Measurements from ENCODE around the gene STK10. TPM values are rescaled to one million over a fixed set of nuclear protein-coding genes. Genes with fewer than 3 reads are reported as not detected.

STK10 gene
- total RNA-seq, 2 experiments from 2014 or later: 211 to 229 TPM

DNA sequence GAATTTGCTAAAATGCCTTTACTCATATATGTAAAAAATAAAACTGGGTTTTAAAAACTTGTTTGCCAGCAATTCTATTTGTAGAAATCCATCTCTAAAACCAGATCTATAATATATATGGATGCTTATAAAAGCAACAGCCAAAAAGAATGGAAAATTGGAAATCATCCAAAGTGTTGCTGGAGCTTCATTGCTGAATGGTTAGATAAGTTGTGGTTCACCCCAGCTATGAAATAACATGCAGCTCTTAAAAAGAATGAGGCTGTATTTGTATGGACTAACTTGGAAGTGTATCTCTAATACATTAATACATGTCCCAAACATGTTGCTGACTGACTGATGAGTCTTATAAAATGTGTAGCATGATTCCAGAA is 76.2 kb downstream of the STK10 start:
- no peaks in the 10 kb centered on the region for H3K9me3 ChIP-seq (ENCODE audit: control insufficient read depth in 1 of 2, insufficient read depth in 1 of 2, low read length in 2 of 2)
- Mint-ChIP-seq H3K27me3 (no peaks in the 10 kb centered on the region), H3K4me1 (ENCODE audit: low read depth) (peaks cover 88% of the 10 kb centered on the region), H3K27ac (peak overlapping the region; percentile 91), H3K36me3 (ENCODE audit: low read depth) (peaks cover 66% of the 10 kb centered on the region), H3K9me3 (no peaks in the 10 kb centered on the region), H3K4me3 (peak overlapping the region; percentile 83)
- intact Hi-C loops (cut with DNase I, micrococcal nuclease): loop anchor here in 1 of 2 experiments (2.0 to 10.0 kb wide), 3 partner anchors 45 to 583 kb away; partner anchors contain the start of gene UBTD2
- peak overlapping the region; percentile 80 to 81 for H3K27ac ChIP-seq (ENCODE audit: low read depth in 1 of 2, low read length in 2 of 2)
- POLR2A ChIA-PET: interaction anchor here (0.8 to 4.2 kb wide), 10 partner anchors 17 to 105 kb away, joined by 3 to 54 read pairs (median 4); partner anchors contain the start of genes FBXW11 and STK10
- TF ChIP-seq, protein P1, sequence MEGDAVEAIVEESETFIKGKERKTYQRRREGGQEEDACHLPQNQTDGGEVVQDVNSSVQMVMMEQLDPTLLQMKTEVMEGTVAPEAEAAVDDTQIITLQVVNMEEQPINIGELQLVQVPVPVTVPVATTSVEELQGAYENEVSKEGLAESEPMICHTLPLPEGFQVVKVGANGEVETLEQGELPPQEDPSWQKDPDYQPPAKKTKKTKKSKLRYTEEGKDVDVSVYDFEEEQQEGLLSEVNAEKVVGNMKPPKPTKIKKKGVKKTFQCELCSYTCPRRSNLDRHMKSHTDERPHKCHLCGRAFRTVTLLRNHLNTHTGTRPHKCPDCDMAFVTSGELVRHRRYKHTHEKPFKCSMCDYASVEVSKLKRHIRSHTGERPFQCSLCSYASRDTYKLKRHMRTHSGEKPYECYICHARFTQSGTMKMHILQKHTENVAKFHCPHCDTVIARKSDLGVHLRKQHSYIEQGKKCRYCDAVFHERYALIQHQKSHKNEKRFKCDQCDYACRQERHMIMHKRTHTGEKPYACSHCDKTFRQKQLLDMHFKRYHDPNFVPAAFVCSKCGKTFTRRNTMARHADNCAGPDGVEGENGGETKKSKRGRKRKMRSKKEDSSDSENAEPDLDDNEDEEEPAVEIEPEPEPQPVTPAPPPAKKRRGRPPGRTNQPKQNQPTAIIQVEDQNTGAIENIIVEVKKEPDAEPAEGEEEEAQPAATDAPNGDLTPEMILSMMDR (IDR thresholded peaks at IDR 0.05): no peak
- CTCF ChIA-PET: interaction anchor here (1.1 to 2.7 kb wide), 3 partner anchors 21 to 77 kb away, joined by 5 to 11 read pairs (median 7); partner anchors contain the start of gene STK10
- no peak for ATAC-seq (ENCODE audit: poor library complexity)
- H3K4me1 ChIP-seq (ENCODE audit: insufficient read depth, low read length): peaks cover 89% of the 10 kb centered on the region
- H3K4me3 ChIP-seq (ENCODE audit: low read length): peak overlapping the region; percentile 37
- H3K27me3 ChIP-seq (ENCODE audit: control insufficient read depth in 1 of 2, insufficient read depth in 2 of 2, low read length in 2 of 2): no peaks in the 10 kb centered on the region
- no peak for DNase-seq
- peaks cover 41% of the 10 kb centered on the region for H3K36me3 ChIP-seq (ENCODE audit: insufficient read depth, low read length)

DNA sequence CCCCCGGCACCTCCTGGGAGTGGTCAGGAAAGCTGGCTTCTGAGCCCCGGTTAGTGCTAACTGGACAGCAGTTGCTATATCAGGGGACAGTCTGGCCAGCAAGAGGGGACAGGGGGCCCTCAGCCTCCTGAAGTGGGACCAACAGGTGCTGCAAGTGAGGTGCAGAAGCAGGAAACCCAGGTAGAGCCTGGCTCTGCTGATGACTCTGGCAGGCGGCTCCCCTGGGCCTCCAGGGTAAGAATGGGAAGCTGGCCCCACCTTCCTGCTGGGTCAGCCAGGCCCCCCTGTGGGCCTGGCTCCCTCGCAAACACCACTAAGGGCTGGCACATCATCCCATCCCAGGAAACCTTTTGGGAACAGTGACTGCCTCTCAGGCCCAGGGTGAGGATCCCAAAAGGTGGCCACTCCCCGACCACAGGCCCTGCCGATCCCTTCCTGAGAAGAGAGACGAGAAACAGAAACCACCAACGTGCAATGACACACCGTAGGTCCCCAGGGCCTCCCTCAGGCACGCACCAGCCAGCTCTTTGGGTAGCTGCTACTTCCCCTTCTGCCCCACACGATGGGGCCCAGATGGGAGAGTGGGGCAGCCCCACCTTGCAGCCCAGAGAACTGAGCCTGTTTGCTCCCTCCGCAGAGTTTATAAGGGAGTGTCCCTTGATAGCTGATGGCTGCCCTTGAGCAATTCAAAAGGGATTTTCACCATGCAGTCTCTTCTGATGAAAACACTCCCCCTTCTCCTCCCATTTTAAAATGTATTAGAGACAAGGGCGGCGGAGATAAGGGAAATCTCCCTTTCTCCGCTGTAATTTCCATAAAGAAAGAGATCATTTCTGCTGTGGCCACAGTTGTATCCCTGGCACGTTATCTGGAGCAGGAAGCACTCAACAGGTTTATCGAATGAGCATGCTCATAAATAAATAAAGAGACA is 76.8 kb downstream of the STK10 start:
- Mint-ChIP-seq H3K27ac (peak overlapping the region; percentile 91), H3K4me1 (ENCODE audit: low read depth) (peaks cover 87% of the 10 kb centered on the region), H3K9me3 (no peaks in the 10 kb centered on the region), H3K4me3 (peak overlapping the region; percentile 83), H3K27me3 (no peaks in the 10 kb centered on the region), H3K36me3 (ENCODE audit: low read depth) (peaks cover 63% of the 10 kb centered on the region)
- DNase-seq (peak; percentile 49 to 93 (median 66)), ATAC-seq (ENCODE audit: poor library complexity) (peak; percentile 70)
- peaks cover 89% of the 10 kb centered on the region for H3K4me1 ChIP-seq (ENCODE audit: insufficient read depth, low read length)
- intact Hi-C loops (cut with DNase I, micrococcal nuclease): loop anchor here in 1 of 2 experiments (5.0 to 10.0 kb wide), 2 partner anchors 171 to 584 kb away; partner anchors contain the start of gene UBTD2
- H3K9me3 ChIP-seq (ENCODE audit: control insufficient read depth in 1 of 2, insufficient read depth in 1 of 2, low read length in 2 of 2): no peaks in the 10 kb centered on the region
- peaks cover 44% of the 10 kb centered on the region for H3K36me3 ChIP-seq (ENCODE audit: insufficient read depth, low read length)
- TF ChIP-seq, protein P1 (IDR thresholded peaks at IDR 0.05): no peak
- peak overlapping the region; percentile 37 for H3K4me3 ChIP-seq (ENCODE audit: low read length)
- ChIA-PET POLR2A (interaction anchor here (0.8 to 4.2 kb wide), 11 partner anchors 17 to 105 kb away, joined by 3 to 54 read pairs (median 3); partner anchors contain the start of genes FBXW11 and STK10), CTCF (interaction anchor here (1.0 to 2.7 kb wide), 4 partner anchors 22 to 77 kb away, joined by 4 to 11 read pairs (median 6); partner anchors contain the start of gene STK10)
- peak overlapping the region; percentile 80 to 81 for H3K27ac ChIP-seq (ENCODE audit: low read depth in 1 of 2, low read length in 2 of 2)
- no peaks in the 10 kb centered on the region for H3K27me3 ChIP-seq (ENCODE audit: control insufficient read depth in 1 of 2, insufficient read depth in 2 of 2, low read length in 2 of 2)

DNA sequence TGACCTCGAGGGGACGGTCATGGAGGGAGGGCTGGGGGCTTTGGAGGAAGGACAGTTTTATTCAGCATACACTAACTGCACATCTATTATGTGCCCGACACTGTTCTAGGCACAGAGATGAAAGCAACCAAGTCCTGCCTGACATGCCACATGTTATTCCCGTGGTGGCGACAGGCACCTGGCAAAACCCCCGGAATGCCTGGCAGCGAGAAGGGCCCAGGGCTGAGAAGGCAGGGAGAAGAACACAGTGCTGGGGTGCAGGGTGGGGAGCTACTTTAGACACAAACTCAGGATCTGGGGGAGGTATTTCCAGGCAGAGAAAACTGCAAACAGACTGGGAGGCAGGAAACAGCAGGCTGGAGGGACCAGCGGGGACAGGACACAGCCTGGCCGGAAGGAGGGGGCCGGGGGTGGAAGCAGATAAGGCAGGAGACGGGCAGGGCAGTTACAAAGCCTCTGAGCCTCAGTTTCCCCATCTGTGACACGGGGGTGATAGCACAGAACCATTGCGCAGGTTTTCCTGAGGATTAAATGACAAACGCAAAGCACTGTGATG is 77.7 kb downstream of the STK10 start:
- no peak overlapping the region for H3K4me3 ChIP-seq (ENCODE audit: low read length)
- peak overlapping the region; percentile 91 for H3K27ac Mint-ChIP-seq
- POLR2A ChIA-PET: interaction anchor here (1.4 to 4.2 kb wide), 3 partner anchors 60 to 76 kb away, joined by 3 to 54 read pairs (median 44); partner anchors contain the start of gene STK10
- CTCF ChIA-PET: interaction anchor here (1.0 to 7.1 kb wide), 4 partner anchors 23 to 78 kb away, joined by 4 to 49 read pairs (median 9); partner anchors contain the start of gene STK10
- H3K9me3 Mint-ChIP-seq: no peaks in the 10 kb centered on the region
- H3K36me3 Mint-ChIP-seq (ENCODE audit: low read depth): peaks cover 62% of the 10 kb centered on the region
- no peaks in the 10 kb centered on the region for H3K27me3 ChIP-seq (ENCODE audit: control insufficient read depth in 1 of 2, insufficient read depth in 2 of 2, low read length in 2 of 2)
- DNase-seq (no peak), ATAC-seq (ENCODE audit: poor library complexity) (no peak)
- peaks cover 44% of the 10 kb centered on the region for H3K36me3 ChIP-seq (ENCODE audit: insufficient read depth, low read length)
- intact Hi-C loops (cut with DNase I, micrococcal nuclease): loop anchor here in 1 of 2 experiments (5.0 to 10.0 kb wide), 2 partner anchors 172 to 584 kb away; partner anchors contain the start of gene UBTD2
- no peaks in the 10 kb centered on the region for H3K27me3 Mint-ChIP-seq
- H3K4me1 ChIP-seq (ENCODE audit: insufficient read depth, low read length): peaks cover 81% of the 10 kb centered on the region
- peak overlapping the region; percentile 57 for H3K4me3 Mint-ChIP-seq
- H3K27ac ChIP-seq (ENCODE audit: low read depth in 1 of 2, low read length in 2 of 2): peak overlapping the region; percentile 80 to 81
- H3K4me1 Mint-ChIP-seq (ENCODE audit: low read depth): peaks cover 79% of the 10 kb centered on the region
- TF ChIP-seq, protein P1 (IDR thresholded peaks at IDR 0.05): no peak
- H3K9me3 ChIP-seq (ENCODE audit: control insufficient read depth in 1 of 2, insufficient read depth in 1 of 2, low read length in 2 of 2): no peaks in the 10 kb centered on the region
